Activated CD8-positive, alpha-beta T cell treated with anti-CD3 and anti-CD28 coated beads for 36 hours (primary cell): Measurements from ENCODE around the gene DHX36. TPM values are rescaled to one million over a fixed set of nuclear protein-coding genes. Genes with fewer than 3 reads are reported as not detected.

Source experiments
- ATAC-seq: fragments of 200-7000 bp; cut with Tn5 transposase; one replicate; pipeline ENCODE4 v1.10.0; 2021; ENCODE audit warnings: mild to moderate bottlenecking, moderate library complexity
- CTCF ChIA-PET: fragments of 350-600 bp; sonication (Branson Sonifier 250); formaldehyde crosslinking; loops from one replicate; lab custom pipeline; 2021; ENCODE audit warnings: antibody characterized with exemption; lab: Charles Lee
- POLR2A ChIA-PET: fragments of 350-600 bp; sonication (Branson Sonifier 250); formaldehyde crosslinking; loops from one replicate; lab custom pipeline; 2021; ENCODE audit warnings: antibody characterized with exemption; lab: Charles Lee
- DNase-seq: peaks from one replicate; pipeline ENCODE4 v3.0.0-alpha.2; 2020
- H3K27ac Mint-ChIP-seq: one replicate; pipeline ENCODE4 v1.8.0; 2021; ENCODE audit warnings: mild to moderate bottlenecking, mixed read lengths
- H3K27me3 Mint-ChIP-seq: one replicate; pipeline ENCODE4 v1.8.0; 2021; ENCODE audit warnings: mixed read lengths
- H3K36me3 Mint-ChIP-seq: one replicate; pipeline ENCODE4 v1.8.0; 2021; ENCODE audit warnings: low read depth, mixed read lengths
- H3K4me1 Mint-ChIP-seq: one replicate; pipeline ENCODE4 v1.8.0; 2021; ENCODE audit warnings: low read depth, mixed read lengths
- H3K4me3 Mint-ChIP-seq: one replicate; pipeline ENCODE4 v1.8.0; 2021; ENCODE audit warnings: mild to moderate bottlenecking, moderate library complexity, mixed read lengths
- H3K9me3 Mint-ChIP-seq: one replicate; pipeline ENCODE4 v1.8.0; 2021; ENCODE audit warnings: mixed read lengths
- intact Hi-C: fragments of 100-400 bp; cut with micrococcal nuclease; formaldehyde crosslinking; loops from one replicate; pipeline ENCODE4 v1.10.0; 2022
- total RNA-seq, 2 experiments: library from RNA; stranded (reverse); gene quantifications; one replicate each; pipeline ENCODE4 v1.2.3, GENCODE V29; 2021
- TF ChIP-seq, protein P1 (sequence below): fragments of 200-600 bp; IDR thresholded peaks from one replicate; pipeline ENCODE4 v1.8.0; 2022; ENCODE audit warnings: antibody characterized with exemption, mild to moderate bottlenecking

Gene DHX36
- total RNA-seq, 2 experiments from 2014 or later: 74.2 to 78.3 TPM

GRCh38 chr3:154224366-154224765 is 99.9 kb downstream of the DHX36 start:
- H3K27me3 Mint-ChIP-seq: peaks cover 4% of the 10 kb centered on the region

GRCh38 chr3:154223519-154223918 is 100.8 kb downstream of the DHX36 start:
- no peaks in the 10 kb centered on the region for H3K36me3 Mint-ChIP-seq
- POLR2A ChIA-PET: no interaction called here
- H3K4me3 Mint-ChIP-seq: no peak overlapping the region
- H3K27ac Mint-ChIP-seq: no peak overlapping the region
- no peak for ATAC-seq
- peaks cover 2% of the 10 kb centered on the region for H3K27me3 Mint-ChIP-seq
- no peaks in the 10 kb centered on the region for H3K4me1 Mint-ChIP-seq
- TF ChIP-seq, protein P1, sequence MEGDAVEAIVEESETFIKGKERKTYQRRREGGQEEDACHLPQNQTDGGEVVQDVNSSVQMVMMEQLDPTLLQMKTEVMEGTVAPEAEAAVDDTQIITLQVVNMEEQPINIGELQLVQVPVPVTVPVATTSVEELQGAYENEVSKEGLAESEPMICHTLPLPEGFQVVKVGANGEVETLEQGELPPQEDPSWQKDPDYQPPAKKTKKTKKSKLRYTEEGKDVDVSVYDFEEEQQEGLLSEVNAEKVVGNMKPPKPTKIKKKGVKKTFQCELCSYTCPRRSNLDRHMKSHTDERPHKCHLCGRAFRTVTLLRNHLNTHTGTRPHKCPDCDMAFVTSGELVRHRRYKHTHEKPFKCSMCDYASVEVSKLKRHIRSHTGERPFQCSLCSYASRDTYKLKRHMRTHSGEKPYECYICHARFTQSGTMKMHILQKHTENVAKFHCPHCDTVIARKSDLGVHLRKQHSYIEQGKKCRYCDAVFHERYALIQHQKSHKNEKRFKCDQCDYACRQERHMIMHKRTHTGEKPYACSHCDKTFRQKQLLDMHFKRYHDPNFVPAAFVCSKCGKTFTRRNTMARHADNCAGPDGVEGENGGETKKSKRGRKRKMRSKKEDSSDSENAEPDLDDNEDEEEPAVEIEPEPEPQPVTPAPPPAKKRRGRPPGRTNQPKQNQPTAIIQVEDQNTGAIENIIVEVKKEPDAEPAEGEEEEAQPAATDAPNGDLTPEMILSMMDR: no peak
- intact Hi-C loops: no loop called here
- no peak for DNase-seq
- CTCF ChIA-PET: interaction anchor here (1.1 kb wide), 1 partner anchor 8 kb away, joined by 3 read pairs; no protein-coding TSS in a partner anchor
- H3K9me3 Mint-ChIP-seq: no peaks in the 10 kb centered on the region

More at GRCh38 chr3:154224366-154224765, 99.9 kb downstream of the DHX36 start:
- TF ChIP-seq, protein P1: no peak
- no peak for DNase-seq
- H3K9me3 Mint-ChIP-seq: no peaks in the 10 kb centered on the region
- ChIA-PET CTCF (no interaction called here), POLR2A (no interaction called here)
- intact Hi-C loops: no loop called here
- H3K27ac Mint-ChIP-seq: no peak overlapping the region
- ATAC-seq: no peak
- H3K4me3 Mint-ChIP-seq: no peak overlapping the region
- H3K36me3 Mint-ChIP-seq: no peaks in the 10 kb centered on the region
- no peaks in the 10 kb centered on the region for H3K4me1 Mint-ChIP-seq

Other genes starting within 250 kb of the DHX36 start
- not detected for gene ARHGEF26, start 203.1 kb downstream of the DHX36 start, total RNA-seq
- gene GPR149, start 105.7 kb upstream of the DHX36 start, total RNA-seq: not detected